ENCODE results near the gene HBG1.

- TF ChIP-seq POLR2A (IDR thresholded peaks at IDR 0.05) = no peak
- no peak for TF ChIP-seq CTCF (IDR thresholded peaks at IDR 0.05)
Observed at GRCh38 chr11:5230266-5230665, 19.4 kb downstream of the HBG1 start.

Data from heart left ventricle (tissue), 13 donors.